ENCODE data around the gene SLC41A1.

SLC41A1 gene

DNA sequence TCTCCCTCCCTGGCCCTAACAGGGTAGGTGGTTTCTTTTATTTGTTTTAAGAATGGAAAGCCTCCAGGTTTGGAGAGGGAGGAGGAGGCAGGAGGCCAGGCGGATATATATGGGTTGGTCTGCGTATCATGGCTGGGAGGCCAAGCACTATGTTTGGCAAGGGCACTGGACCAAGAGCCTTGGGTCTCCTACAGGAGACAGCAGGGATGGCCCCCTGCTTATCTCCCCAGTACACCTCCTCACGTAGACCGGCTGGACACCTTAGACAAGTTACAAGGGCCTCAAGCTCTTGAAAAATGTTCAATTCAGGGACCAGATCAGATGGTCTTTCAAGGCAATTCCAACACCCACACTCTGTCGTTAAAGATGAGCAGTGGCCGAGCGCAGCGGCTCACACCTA, 10.9 kb downstream of the SLC41A1 start:
- peaks cover 50% of the 10 kb centered on the region for H3K27me3 ChIP-seq
- TF ChIP-seq, protein P1, sequence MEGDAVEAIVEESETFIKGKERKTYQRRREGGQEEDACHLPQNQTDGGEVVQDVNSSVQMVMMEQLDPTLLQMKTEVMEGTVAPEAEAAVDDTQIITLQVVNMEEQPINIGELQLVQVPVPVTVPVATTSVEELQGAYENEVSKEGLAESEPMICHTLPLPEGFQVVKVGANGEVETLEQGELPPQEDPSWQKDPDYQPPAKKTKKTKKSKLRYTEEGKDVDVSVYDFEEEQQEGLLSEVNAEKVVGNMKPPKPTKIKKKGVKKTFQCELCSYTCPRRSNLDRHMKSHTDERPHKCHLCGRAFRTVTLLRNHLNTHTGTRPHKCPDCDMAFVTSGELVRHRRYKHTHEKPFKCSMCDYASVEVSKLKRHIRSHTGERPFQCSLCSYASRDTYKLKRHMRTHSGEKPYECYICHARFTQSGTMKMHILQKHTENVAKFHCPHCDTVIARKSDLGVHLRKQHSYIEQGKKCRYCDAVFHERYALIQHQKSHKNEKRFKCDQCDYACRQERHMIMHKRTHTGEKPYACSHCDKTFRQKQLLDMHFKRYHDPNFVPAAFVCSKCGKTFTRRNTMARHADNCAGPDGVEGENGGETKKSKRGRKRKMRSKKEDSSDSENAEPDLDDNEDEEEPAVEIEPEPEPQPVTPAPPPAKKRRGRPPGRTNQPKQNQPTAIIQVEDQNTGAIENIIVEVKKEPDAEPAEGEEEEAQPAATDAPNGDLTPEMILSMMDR (IDR thresholded peaks at IDR 0.05): no peak
- H3K36me3 ChIP-seq: no peaks in the 10 kb centered on the region

DNA sequence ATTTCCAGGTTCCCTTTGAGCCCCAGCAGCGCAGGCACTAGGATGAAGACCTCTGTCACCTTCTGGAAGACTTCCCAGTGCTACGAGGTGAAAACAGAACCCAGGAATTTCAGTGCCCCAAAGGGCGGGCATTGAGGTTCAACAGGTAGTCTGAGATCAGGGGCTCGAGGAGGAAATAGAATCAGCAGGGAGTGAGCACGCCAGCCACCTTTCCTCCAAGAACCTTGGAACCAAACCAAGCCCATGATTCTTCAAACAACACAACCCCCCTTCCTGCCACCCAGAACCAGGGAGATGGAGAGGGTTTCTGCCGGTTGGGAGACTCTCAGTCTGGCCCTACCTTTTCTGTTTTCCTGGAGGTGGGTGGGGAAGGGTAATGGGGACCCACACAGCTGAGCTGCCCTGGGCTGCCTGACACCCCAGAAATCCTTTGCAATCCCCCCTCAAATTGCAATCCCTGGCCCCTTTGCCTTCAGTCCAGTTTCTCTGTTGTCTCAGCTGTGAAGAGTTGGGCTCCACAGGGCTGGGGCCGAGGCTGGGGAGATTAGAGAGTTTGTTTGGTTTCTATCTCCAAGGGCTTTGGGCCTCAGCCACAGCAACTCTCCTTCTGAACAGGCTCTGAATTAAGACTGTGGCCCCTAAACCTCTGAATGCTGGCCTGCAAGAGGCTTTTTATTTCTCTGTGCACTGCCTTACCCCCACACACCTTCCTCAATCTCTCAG, 11.9 kb downstream of the SLC41A1 start:
- Histone ChIP-seq H3K4me3 (ENCODE audit: low read depth in 1 of 2, low read length in 1 of 2) (no peak overlapping the region), H3K36me3 (no peaks in the 10 kb centered on the region), H3K27ac (no peak overlapping the region), H3K9me3 (no peaks in the 10 kb centered on the region), H3K27me3 (peaks cover 58% of the 10 kb centered on the region), H3K4me1 (ENCODE audit: control insufficient read depth in 1 of 2, insufficient read depth in 1 of 2, low read depth in 1 of 2, low read length in 1 of 2) (no peaks in the 10 kb centered on the region)
- TF ChIP-seq, protein P1 (IDR thresholded peaks at IDR 0.05): no peak

More for the DNA sequence above, 10.9 kb downstream of the SLC41A1 start:
- no peaks in the 10 kb centered on the region for H3K9me3 ChIP-seq
- H3K4me3 ChIP-seq (ENCODE audit: low read depth in 1 of 2, low read length in 1 of 2): no peak overlapping the region
- H3K27ac ChIP-seq: no peak overlapping the region
- no peaks in the 10 kb centered on the region for H3K4me1 ChIP-seq (ENCODE audit: control insufficient read depth in 1 of 2, insufficient read depth in 1 of 2, low read depth in 1 of 2, low read length in 1 of 2)

DNA sequence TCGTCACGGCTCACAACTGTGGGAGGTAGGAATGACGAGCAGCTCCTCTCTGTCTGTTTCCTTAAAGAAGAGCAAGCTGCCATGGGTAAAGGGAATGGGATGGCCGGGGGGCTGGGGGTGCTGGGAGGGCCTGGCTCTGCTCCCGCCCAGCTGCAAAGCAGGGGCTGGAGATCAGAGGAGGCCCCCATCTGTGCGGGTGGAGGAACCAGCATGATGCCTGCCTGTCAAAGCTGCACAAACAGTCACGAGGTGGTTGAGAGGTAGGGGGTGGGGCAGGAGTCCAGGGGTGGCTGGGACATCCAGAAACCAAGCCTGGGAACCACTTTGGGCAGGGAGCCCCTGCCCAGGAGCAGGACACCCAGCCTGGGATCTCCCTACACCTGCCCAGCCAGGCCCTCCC, 12.6 kb downstream of the SLC41A1 start:
- Histone ChIP-seq H3K4me1 (ENCODE audit: control insufficient read depth in 1 of 2, insufficient read depth in 1 of 2, low read depth in 1 of 2, low read length in 1 of 2) (no peaks in the 10 kb centered on the region), H3K4me3 (ENCODE audit: low read depth in 1 of 2, low read length in 1 of 2) (no peak overlapping the region), H3K27ac (no peak overlapping the region), H3K36me3 (no peaks in the 10 kb centered on the region), H3K9me3 (no peaks in the 10 kb centered on the region), H3K27me3 (peaks cover 58% of the 10 kb centered on the region)
- TF ChIP-seq, protein P1 (IDR thresholded peaks at IDR 0.05): no peak

DNA sequence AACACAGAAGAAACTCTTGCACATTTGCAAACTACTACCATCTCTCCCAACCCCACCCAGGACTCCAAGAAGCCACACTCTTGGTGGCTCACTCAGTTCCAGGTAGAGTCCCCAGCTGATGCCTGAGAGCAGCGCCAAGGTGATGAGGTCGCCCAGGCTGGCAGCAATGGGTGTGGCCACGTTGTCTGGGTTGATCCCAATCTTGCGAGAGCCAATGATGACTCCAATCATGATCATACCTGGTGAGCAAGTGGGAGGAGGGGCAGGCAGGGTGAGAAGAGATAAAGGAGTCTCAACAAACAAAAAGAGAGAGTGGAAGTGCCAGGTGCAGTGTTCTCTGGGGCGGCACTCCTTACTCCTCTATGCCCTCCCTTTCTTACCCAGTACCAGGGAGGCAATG, 14.4 kb downstream of the SLC41A1 start:
- no peaks in the 10 kb centered on the region for H3K36me3 ChIP-seq

DNA sequence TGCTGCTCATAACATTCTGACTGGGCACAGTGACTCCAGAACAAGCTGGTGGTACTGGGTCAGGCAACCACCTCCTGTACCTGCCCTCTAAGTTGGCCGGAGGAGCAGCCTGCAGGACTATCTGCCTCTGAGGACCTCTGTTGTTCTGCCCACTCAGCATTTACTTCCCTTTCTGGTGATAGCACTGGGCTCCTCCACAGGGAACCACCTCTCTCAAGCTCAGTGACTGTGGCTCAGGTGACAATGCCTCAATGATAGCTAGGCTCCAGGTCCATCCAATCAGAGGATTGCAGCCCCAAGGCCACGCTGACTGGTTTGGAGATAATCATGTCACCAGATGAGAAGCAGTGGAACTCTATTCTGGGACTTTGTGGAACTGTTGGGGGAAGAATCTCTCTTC, 15.8 kb downstream of the SLC41A1 start:
- H3K4me1 ChIP-seq (ENCODE audit: control insufficient read depth in 1 of 2, insufficient read depth in 1 of 2, low read depth in 1 of 2, low read length in 1 of 2): no peaks in the 10 kb centered on the region
- no peak overlapping the region for H3K27ac ChIP-seq
- H3K9me3 ChIP-seq: no peaks in the 10 kb centered on the region
- TF ChIP-seq, protein P1 (IDR thresholded peaks at IDR 0.05): no peak
- H3K4me3 ChIP-seq (ENCODE audit: low read depth in 1 of 2, low read length in 1 of 2): no peak overlapping the region
- peaks cover 66% of the 10 kb centered on the region for H3K27me3 ChIP-seq
- H3K36me3 ChIP-seq: no peaks in the 10 kb centered on the region

More for the DNA sequence above, 14.4 kb downstream of the SLC41A1 start:
- H3K27ac ChIP-seq: no peak overlapping the region
- H3K9me3 ChIP-seq: no peaks in the 10 kb centered on the region
- peaks cover 53% of the 10 kb centered on the region for H3K27me3 ChIP-seq
- no peaks in the 10 kb centered on the region for H3K4me1 ChIP-seq (ENCODE audit: control insufficient read depth in 1 of 2, insufficient read depth in 1 of 2, low read depth in 1 of 2, low read length in 1 of 2)
- no peak overlapping the region for H3K4me3 ChIP-seq (ENCODE audit: low read depth in 1 of 2, low read length in 1 of 2)
- TF ChIP-seq, protein P1 (IDR thresholded peaks at IDR 0.05): no peak
